HG02571 (cell line): ENCODE results near the gene STRIP1.
"Not testable (repeated sequence)": the region's sequence is repeated elsewhere in the genome, so short reads cannot be mapped to it uniquely, and the experiment has no call there.

ENCODE experiments used
- ATAC-seq: cut with Tn5 transposase; IDR thresholded peaks from one replicate; pipeline ENCODE4 v1.9.1; 2021; ENCODE audit warnings: mild to moderate bottlenecking, moderate library complexity; ENCODE audit not compliant: unreplicated experiment

The STRIP1 gene

GRCh38 chr1:110007046-110007830, 27.2 kb upstream of the STRIP1 start:
- no peak for ATAC-seq

- no peak for ATAC-seq
Measured at GRCh38 chr1:110008971-110009565, 25.4 kb upstream of the STRIP1 start.

- peak; percentile 97 for ATAC-seq
Measured at GRCh38 chr1:110011527-110012041, 22.8 kb upstream of the STRIP1 start.

GRCh38 chr1:110012100-110012780, 22.2 kb upstream of the STRIP1 start:
- ATAC-seq, result peak; percentile 35

GRCh38 chr1:110017792-110018191, 16.6 kb upstream of the STRIP1 start:
- no peak for ATAC-seq

GRCh38 chr1:110018396-110018795, 16.0 kb upstream of the STRIP1 start:
- no peak for ATAC-seq

DNA sequence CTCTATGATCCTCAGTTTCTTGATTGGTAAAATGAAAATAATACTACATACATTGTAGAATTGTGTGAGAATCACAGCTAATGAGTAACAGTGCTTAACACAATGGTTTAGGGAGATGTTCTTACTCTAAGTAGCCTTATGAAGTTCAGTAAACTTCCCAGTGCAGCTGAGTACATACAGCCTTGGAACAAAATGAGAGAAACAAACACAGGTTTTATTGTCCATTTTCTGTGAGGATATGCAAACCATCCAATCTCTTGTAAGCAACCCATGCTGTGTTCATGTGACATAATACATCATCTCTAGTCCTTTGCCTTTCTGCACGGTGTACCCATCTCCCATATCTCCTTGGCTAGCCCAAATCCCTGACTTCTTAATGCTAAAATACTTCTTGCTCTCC, 14.7 kb upstream of the STRIP1 start:
- no peak for ATAC-seq

DNA sequence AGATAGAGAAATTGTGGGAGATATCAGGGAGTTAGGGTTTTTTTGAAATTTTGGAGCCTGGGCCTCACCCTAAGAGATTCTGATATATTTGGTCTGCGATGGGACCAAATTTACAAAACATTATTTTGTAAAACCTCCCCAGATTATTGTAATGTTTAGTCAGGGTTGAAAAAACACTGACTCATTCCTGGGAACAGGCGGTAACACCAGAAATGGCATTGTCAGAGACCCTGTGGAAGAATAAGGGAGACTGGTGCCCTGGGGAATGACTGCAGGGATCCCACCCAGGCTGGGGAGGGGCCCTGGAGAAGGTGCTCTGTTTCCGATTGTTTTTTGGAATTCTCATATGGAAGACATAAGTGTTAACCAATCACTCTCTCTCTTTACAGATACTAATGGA, 13.1 kb upstream of the STRIP1 start:
- ATAC-seq, result no peak

DNA sequence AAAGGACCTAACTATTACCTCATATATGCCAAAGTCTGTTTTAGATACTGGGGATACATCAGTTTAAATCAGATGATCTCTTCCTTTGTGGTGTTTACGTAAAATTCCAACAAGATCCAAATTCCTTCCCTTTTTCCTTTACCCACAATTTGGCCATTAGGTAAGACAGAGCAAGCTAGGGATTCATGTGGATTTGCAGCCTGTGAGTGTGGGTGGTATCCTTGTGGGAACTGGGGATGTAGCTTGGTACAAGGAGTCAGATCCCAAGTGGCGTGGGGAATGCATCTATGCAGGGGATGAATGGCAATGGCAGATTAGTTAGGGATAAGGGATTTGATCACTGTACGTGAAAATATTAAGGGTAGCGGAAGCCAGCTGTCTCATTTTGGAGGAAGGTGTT, 9.8 kb upstream of the STRIP1 start:
- ATAC-seq, result no peak

DNA sequence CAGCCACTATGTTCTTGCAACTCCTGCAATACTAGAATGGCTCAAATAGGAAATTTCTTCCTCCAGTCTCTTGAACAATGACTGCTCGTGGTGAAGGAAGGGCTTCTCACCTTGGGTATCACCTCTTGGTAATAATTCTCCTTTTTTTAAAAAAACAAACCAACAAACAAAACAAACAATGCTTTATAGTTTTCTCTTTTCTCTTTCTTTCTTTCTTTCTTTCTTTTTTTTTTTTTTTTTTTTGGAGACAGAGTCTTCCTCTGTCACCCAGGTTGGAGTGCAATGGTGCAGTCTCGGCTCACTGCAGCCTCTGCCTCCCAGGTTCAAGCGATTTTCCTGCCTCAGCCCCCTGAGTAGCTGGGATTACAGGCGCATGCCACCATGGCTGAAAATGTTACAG, 3.7 kb upstream of the STRIP1 start:
- ATAC-seq, result not testable (repeated sequence)

GRCh38 chr1:110032327-110032726, 2.1 kb upstream of the STRIP1 start:
- no peak for ATAC-seq

DNA sequence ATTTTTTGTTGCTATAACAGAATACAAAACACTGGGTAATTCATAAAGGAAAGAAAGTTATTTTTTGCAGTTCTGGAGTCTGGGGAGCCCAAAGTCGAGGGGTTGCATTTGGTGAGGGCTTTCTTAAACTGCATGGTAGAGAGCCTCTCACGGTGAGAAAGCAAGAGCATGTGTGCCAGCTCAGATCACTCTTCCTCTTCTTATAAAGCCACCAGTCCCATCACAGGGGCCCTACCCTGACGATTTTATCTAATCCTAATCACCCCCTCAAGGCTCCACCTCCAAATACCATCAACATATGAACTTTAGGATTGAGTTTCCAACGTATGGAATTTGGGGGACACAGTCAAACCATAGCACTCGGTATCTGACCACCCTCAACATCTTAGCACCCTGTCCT, 1.0 kb upstream of the STRIP1 start:
- no peak for ATAC-seq

GRCh38 chr1:110034040-110034450, 379 bp upstream of the STRIP1 start:
- no peak for ATAC-seq

- no peak for ATAC-seq
Measured at GRCh38 chr1:110035236-110035752, 870 bp downstream of the STRIP1 start.

DNA sequence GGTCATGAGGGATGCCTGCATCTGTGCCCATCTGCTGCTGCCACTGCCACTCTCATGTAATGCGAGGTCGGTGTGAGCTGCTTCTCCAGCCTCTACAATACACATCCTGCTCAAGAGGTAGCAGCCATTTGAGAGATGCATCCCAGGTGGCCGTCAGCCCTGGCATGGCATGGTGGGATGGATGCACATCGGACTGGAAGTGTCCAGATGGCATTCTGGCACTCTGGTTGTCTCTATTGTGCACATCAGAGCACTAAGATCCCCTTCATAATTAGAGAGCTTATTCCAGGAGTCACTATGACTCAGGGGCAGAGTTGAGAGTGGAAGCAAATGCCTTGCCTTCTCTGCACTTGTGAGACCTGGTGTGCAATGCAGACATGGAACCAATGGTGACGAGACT, 3.8 kb downstream of the STRIP1 start:
- ATAC-seq, result no peak

DNA sequence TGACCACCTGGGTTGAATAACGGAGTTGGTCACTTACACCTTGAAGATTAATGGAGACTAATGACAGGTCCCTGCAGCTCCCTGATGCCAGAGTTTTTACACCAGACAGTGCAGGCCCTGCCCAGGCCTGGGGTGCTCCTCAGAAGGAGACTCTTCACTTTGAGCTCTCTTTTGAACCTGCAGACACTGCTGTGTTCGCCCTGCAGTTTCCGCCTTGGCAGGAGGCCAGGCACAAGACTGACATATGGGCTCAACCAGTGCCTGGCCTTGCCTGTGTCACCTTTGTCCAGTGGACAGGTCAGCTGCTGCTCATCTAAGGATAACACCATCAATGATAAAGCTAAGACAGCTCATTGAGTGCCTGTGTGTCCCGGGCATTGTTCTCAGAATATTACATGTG, 5.2 kb downstream of the STRIP1 start:
- no peak for ATAC-seq

- ATAC-seq, result no peak
Measured at GRCh38 chr1:110040548-110040947, 6.1 kb downstream of the STRIP1 start.

GRCh38 chr1:110043016-110043415, 8.6 kb downstream of the STRIP1 start:
- no peak for ATAC-seq

DNA sequence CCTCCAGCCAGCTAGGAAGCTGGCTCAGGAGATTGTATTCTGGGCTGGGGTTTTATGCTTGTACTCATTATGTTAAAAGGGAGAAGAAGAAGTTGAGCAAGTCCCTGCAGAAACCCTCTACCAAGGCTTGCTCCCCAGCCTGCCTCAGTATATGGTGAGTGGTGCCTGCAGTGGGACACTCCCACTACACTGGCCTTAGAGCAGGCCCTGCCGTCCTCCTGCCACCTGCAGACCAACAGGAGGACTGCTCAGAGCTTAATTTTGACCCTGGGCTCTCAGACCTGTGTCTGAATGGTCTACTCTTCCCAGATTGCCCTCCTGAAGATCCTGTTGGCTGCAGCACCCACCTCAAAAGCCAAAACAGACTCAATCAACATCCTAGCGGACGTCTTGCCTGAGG, 13.0 kb downstream of the STRIP1 start:
- no peak for ATAC-seq

- no peak for ATAC-seq
Measured at GRCh38 chr1:110048240-110048639, 13.8 kb downstream of the STRIP1 start.

DNA sequence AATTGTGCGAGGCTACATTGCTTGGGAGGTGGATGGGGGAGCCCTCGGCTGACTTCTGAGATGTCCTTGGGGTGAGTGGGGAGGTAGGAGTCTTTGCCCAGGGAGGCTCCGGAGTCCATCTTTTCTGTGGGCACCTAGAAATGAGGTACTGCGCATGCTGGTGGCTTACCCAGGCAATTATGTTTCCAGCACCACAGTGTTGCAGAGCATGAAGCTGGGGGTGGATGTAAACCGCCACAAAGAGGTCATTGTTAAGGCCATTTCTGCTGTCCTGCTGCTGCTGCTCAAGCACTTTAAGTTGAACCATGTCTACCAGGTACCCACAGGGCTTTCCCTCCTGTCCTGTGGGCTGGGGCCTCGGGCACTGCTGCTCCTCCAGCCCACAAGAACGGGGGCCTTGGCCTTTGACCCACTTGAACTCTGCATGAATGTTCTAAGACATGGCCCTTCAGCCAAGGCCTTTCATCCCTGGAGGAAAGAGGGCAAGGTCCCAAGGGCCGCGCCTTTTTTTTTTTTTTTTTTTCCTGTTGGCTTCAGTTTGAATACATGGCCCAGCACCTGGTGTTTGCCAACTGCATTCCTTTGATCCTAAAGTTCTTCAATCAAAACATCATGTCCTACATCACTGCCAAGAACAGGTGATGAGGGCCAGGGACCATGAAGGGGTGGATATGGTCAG, 14.6 kb downstream of the STRIP1 start:
- no peak for ATAC-seq
